Stimulated activated CD8-positive, alpha-beta memory T cell treated with anti-CD3 and anti-CD28 coated beads, Interleukin-15, amount 100 ng/mL, for 24 hours (primary cell): ENCODE measurements around the gene CROCC2.

Experiments used
- DNase-seq: peaks from one replicate; pipeline ENCODE4 v3.0.0-alpha.2; 2020; ENCODE audit warnings: low read depth

CROCC2 gene

GRCh38 chr2:240988146-240988545 is 82.0 kb downstream of the CROCC2 start:
- no peak for DNase-seq

GRCh38 chr2:240988571-240989271 is 82.6 kb downstream of the CROCC2 start:
- DNase-seq = no peak

GRCh38 chr2:240989451-240990265 is 83.5 kb downstream of the CROCC2 start:
- DNase-seq = no peak

- DNase-seq = no peak
These were observed 84.1 kb downstream of the CROCC2 start for GRCh38 chr2:240990266-240990529.

GRCh38 chr2:240990726-240991377 is 84.7 kb downstream of the CROCC2 start:
- no peak for DNase-seq

GRCh38 chr2:240991378-240992263 is 85.5 kb downstream of the CROCC2 start:
- no peak for DNase-seq

- DNase-seq = no peak
These were observed 86.6 kb downstream of the CROCC2 start for GRCh38 chr2:240992572-240993291.

GRCh38 chr2:240993446-240994170 is 87.5 kb downstream of the CROCC2 start:
- DNase-seq = no peak

- no peak for DNase-seq
These were observed 88.2 kb downstream of the CROCC2 start for GRCh38 chr2:240994171-240994896.

GRCh38 chr2:240995041-240996021 is 89.2 kb downstream of the CROCC2 start:
- no peak for DNase-seq

- no peak for DNase-seq
These were observed 90.2 kb downstream of the CROCC2 start for GRCh38 chr2:240996161-240996833.

GRCh38 chr2:240996834-240997140 is 90.7 kb downstream of the CROCC2 start:
- no peak for DNase-seq

GRCh38 chr2:240997141-240997855 is 91.2 kb downstream of the CROCC2 start:
- no peak for DNase-seq

GRCh38 chr2:240997856-240998705 is 91.9 kb downstream of the CROCC2 start, which contains the start of gene SNED1:
SNED1 (plus strand) TSS chr2:240998618; CDS start chr2:240998838, 220 bp downstream.
- peak; percentile 35 for DNase-seq

- DNase-seq = no peak
These were observed 92.5 kb downstream of the CROCC2 start for GRCh38 chr2:240998706-240998994.

GRCh38 chr2:240998995-240999791 is 93.1 kb downstream of the CROCC2 start:
- no peak for DNase-seq
